Esophagus muscularis mucosa (tissue), 4 donors: ENCODE measurements around the gene LSM6. TPM values are rescaled to one million over a fixed set of nuclear protein-coding genes. Genes with fewer than 3 reads are reported as not detected.
A peak's percentile ranks its signal among the peaks of the same experiment; 100 is the strongest.

Experiments
- DNase-seq: peaks from one replicate; pipeline ENCODE4 v3.0.0-alpha.2; 2017; ENCODE audit errors: extremely low spot score
- H3K27ac ChIP-seq, 4 donors: fragments of 200-600 bp; sonication (generic); replicated peaks in 1 of 4; 1 replicate in 3 of 4; 2 replicates in 1 of 4; pipeline ENCODE4 v1.5.1; 2016 to 2019; ENCODE audit warnings: mild to moderate bottlenecking in 1 of 4
- H3K27me3 ChIP-seq, 4 donors: fragments of 200-600 bp; sonication (generic); one replicate each; pipeline versions ENCODE4 v1.5.1 to v1.6.0; 2016 to 2019
- H3K36me3 ChIP-seq, 4 donors: fragments of 200-600 bp; sonication (generic); one replicate each; pipeline ENCODE4 v1.5.1; 2016 to 2019
- H3K4me1 ChIP-seq, 4 donors: fragments of 200-600 bp; sonication (generic); one replicate each; pipeline ENCODE4 v1.5.1; 2016 to 2019
- H3K4me3 ChIP-seq, 4 donors: fragments of 200-600 bp; sonication (generic); 1 replicate in 2 of 4; 2 replicates in 2 of 4; pipeline ENCODE4 v1.5.1; 2016 to 2019; ENCODE audit warnings: mild to moderate bottlenecking in 4 of 4, moderate library complexity in 1 of 4
- H3K9me3 ChIP-seq, 4 donors: fragments of 200-600 bp; sonication (generic); 1 replicate in 3 of 4; 2 replicates in 1 of 4; pipeline ENCODE4 v1.5.1; 2016 to 2019
- CTCF ChIP-seq, 3 experiments: fragments of 200-600 bp in 2 of 3; fragments of 450-650 bp in 1 of 3; sonication (generic) in 2 of 3; IDR thresholded peaks; one replicate each; pipeline ENCODE4 v1.5.1; 2017 to 2019; ENCODE audit warnings: antibody characterized with exemption in 3 of 3, mild to moderate bottlenecking in 2 of 3, moderate library complexity in 1 of 3
- EP300 ChIP-seq: sonication (generic); formaldehyde crosslinking; IDR thresholded peaks from one replicate; pipeline ENCODE4 v1.6.1; 2017; ENCODE audit warnings: antibody characterized with exemption
- POLR2A ChIP-seq: fragments of 450-650 bp; IDR thresholded peaks from one replicate; pipeline ENCODE4 v1.6.1; 2017; ENCODE audit warnings: antibody characterized with exemption, moderate library complexity, mild to moderate bottlenecking, low read depth
- POLR2AphosphoS5 ChIP-seq, 2 donors: sonication (generic); formaldehyde crosslinking; IDR thresholded peaks; one replicate each; pipeline ENCODE4 v1.6.1; 2017; ENCODE audit warnings: antibody characterized with exemption in 2 of 2
- WGBS: methylation state at CpG from one replicate; pipeline ENCODE4 v1.1.5; 2018; 5-methylcytosine and 5-hydroxymethylcytosine counted together
- intact Hi-C: fragments of 100-400 bp; cut with DNase I; formaldehyde crosslinking; loops from one replicate; pipeline ENCODE4 v1.15.1; 2023
- total RNA-seq, 4 donors: library from RNA; depleted of rRNA; stranded (reverse); fragments of >200 nt; gene quantifications; one replicate each; pipeline versions ENCODE4 v1.1.0 to v1.2.1, GENCODE V29; 2016

The LSM6 gene
- total RNA-seq, 4 donors from 2014 or later: 22.7 to 30.4 (median 24.7) TPM

DNA sequence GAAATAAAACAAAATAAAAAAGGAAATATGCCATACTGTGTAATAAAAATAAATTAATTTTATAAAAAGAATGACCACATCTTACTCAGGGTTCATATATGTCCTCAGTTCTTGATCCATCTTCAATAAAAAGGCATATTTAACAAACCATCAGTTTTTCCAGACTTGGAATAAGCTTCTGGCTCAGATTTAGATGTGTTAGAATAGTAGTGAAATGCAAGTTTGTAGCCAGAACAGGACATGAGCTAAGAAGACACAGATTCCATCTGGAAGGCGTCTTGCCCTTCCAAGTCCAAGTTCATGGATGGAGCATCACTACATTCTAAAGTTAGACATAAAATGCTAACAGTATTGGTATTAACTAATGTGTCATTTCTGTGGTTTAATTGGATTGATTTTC is 10.3 kb upstream of the LSM6 start:
- WGBS: 69% methylated on average over 1 of the region's 1 CpG
- H3K27ac ChIP-seq: no peak overlapping the region
- H3K4me3 ChIP-seq: no peak overlapping the region
- no peaks in the 10 kb centered on the region for H3K36me3 ChIP-seq
- no peaks in the 10 kb centered on the region for H3K4me1 ChIP-seq
- H3K9me3 ChIP-seq: peaks cover 0 to 16% (median 4%) of the 10 kb centered on the region in 4 donors
- no peak for TF ChIP-seq EP300
- TF ChIP-seq POLR2A: no peak
- no peak for TF ChIP-seq CTCF (IDR thresholded peaks at IDR 0.05)
- no peak for TF ChIP-seq POLR2AphosphoS5 (IDR thresholded peaks at IDR 0.05)
- intact Hi-C loops: no loop called here
- DNase-seq: no peak
- no peaks in the 10 kb centered on the region for H3K27me3 ChIP-seq

DNA sequence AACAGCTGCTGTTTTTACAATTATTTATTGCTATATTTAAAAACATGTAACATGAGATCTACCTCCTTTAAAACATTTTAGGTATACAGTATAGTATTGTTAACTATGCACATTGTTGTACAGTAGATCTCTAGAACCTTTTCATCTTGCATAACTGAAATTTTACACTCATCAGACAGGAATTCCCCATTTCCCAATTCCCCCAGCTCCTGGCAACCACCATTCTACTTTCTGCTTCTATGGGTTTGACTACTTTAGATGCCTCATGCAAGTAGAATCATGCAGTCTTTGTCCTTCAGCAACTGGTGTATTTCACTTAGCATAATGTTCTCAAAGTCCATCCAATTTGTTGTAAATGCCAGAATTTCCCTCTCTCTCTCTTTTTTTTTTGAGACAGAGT is 9.7 kb upstream of the LSM6 start:
- intact Hi-C loops: no loop called here
- H3K4me1 ChIP-seq: no peaks in the 10 kb centered on the region

GRCh38 chr4:146170149-146170548 is 5.4 kb upstream of the LSM6 start:
- WGBS: 78% methylated on average over 3 of the region's 3 CpGs
- intact Hi-C loops: loop anchor here (10.0 kb wide), 1 partner anchor 215 kb away; no protein-coding TSS in a partner anchor
- no peak for TF ChIP-seq POLR2A
- no peak for TF ChIP-seq POLR2AphosphoS5 (IDR thresholded peaks at IDR 0.05)
- TF ChIP-seq EP300: no peak
- no peak for TF ChIP-seq CTCF (IDR thresholded peaks at IDR 0.05)

More for the DNA sequence above, 9.7 kb upstream of the LSM6 start:
- Histone ChIP-seq H3K9me3 (peaks cover 0 to 16% (median 4%) of the 10 kb centered on the region in 4 donors), H3K27ac (no peak overlapping the region), H3K27me3 (no peaks in the 10 kb centered on the region), H3K36me3 (no peaks in the 10 kb centered on the region), H3K4me3 (no peak overlapping the region)
- no peak for DNase-seq
- no peak for TF ChIP-seq EP300
- no peak for TF ChIP-seq CTCF (IDR thresholded peaks at IDR 0.05)
- TF ChIP-seq POLR2AphosphoS5 (IDR thresholded peaks at IDR 0.05): no peak
- TF ChIP-seq POLR2A: no peak

GRCh38 chr4:146176891-146177290 is 1.4 kb downstream of the LSM6 start:
- Histone ChIP-seq H3K27me3 (no peaks in the 10 kb centered on the region), H3K4me1 (peaks cover 38 to 54% (median 46%) of the 10 kb centered on the region in 4 donors), H3K36me3 (peaks cover 0 to 5% (median 0%) of the 10 kb centered on the region in 4 donors), H3K9me3 (no peaks in the 10 kb centered on the region), H3K27ac (no peak overlapping the region), H3K4me3 (peak overlapping the region; percentile 83 to 95 (median 90))
- intact Hi-C loops: loop anchor here (10.0 kb wide), 1 partner anchor 222 kb away; no protein-coding TSS in a partner anchor
- 78% methylated on average over 2 of the region's 2 CpGs for WGBS
- DNase-seq: no peak
- TF ChIP-seq POLR2AphosphoS5 (IDR thresholded peaks at IDR 0.05): no peak
- no peak for TF ChIP-seq POLR2A
- no peak for TF ChIP-seq CTCF (IDR thresholded peaks at IDR 0.05)
- no peak for TF ChIP-seq EP300

More at GRCh38 chr4:146170149-146170548, 5.4 kb upstream of the LSM6 start:
- no peak for DNase-seq
- Histone ChIP-seq H3K9me3 (no peaks in the 10 kb centered on the region), H3K27ac (no peak overlapping the region), H3K36me3 (no peaks in the 10 kb centered on the region), H3K4me3 (no peak overlapping the region), H3K4me1 (peaks cover 0 to 3% (median under 1%) of the 10 kb centered on the region in 4 donors), H3K27me3 (no peaks in the 10 kb centered on the region)

GRCh38 chr4:146178126-146178525 is 2.6 kb downstream of the LSM6 start:
- H3K4me1 ChIP-seq: peaks cover 38 to 54% (median 46%) of the 10 kb centered on the region in 4 donors
- intact Hi-C loops: loop anchor here (10.0 kb wide), 1 partner anchor 223 kb away; no protein-coding TSS in a partner anchor

More at GRCh38 chr4:146178126-146178525, 2.6 kb downstream of the LSM6 start:
- 90% methylated on average over 8 of the region's 8 CpGs for WGBS
- no peaks in the 10 kb centered on the region for H3K27me3 ChIP-seq
- H3K9me3 ChIP-seq: no peaks in the 10 kb centered on the region
- no peak for TF ChIP-seq EP300
- no peak for DNase-seq
- no peak overlapping the region for H3K27ac ChIP-seq
- peaks cover 0 to 7% (median 1%) of the 10 kb centered on the region in 4 donors for H3K36me3 ChIP-seq
- H3K4me3 ChIP-seq: no peak overlapping the region
